Neural progenitor cell (in vitro differentiated cells): Measurements from ENCODE around the gene LRRC75A. TPM values are rescaled to one million over a fixed set of nuclear protein-coding genes. Genes with fewer than 3 reads are reported as not detected.

Experiments
- DNase-seq: peaks from one replicate; pipeline ENCODE4 v3.0.0-alpha.2; 2016; ENCODE audit warnings: low spot score
- H2AFZ ChIP-seq: fragments of 200-600 bp; sonication (generic); replicated peaks from 2 replicates; pipeline ENCODE4 v1.6.1; 2016; ENCODE audit warnings: antibody characterized with exemption
- H3F3A ChIP-seq: fragments of 200-600 bp; sonication (generic); 2 replicates; pipeline ENCODE4 v1.6.1; 2016; ENCODE audit warnings: antibody characterized with exemption, low read depth
- H3K27ac ChIP-seq: fragments of 200-600 bp; sonication (generic); 2 replicates; pipeline ENCODE4 v1.5.1; 2016; ENCODE audit warnings: mild to moderate bottlenecking
- H3K27me3 ChIP-seq: fragments of 200-600 bp; sonication (generic); 2 replicates; pipeline ENCODE4 v1.6.1; 2016; ENCODE audit warnings: mild to moderate bottlenecking, moderate library complexity
- H3K36me3 ChIP-seq: fragments of 200-600 bp; sonication (generic); 2 replicates; pipeline ENCODE4 v1.5.1; 2016
- H3K4me1 ChIP-seq: fragments of 200-600 bp; sonication (generic); 2 replicates; pipeline ENCODE4 v1.6.1; 2016; ENCODE audit warnings: mixed run types
- H3K4me2 ChIP-seq: fragments of 200-600 bp; sonication (generic); 2 replicates; pipeline ENCODE4 v1.6.1; 2016
- H3K4me3 ChIP-seq: fragments of 200-600 bp; sonication (generic); 2 replicates; pipeline ENCODE4 v1.5.1; 2016
- H3K79me2 ChIP-seq: fragments of 200-600 bp; sonication (generic); 2 replicates; pipeline ENCODE4 v1.6.1; 2016; ENCODE audit warnings: low read depth
- H3K9ac ChIP-seq: fragments of 200-600 bp; sonication (generic); 2 replicates; pipeline ENCODE4 v1.6.1; 2016
- H3K9me3 ChIP-seq: fragments of 200-600 bp; sonication (generic); 2 replicates; pipeline ENCODE4 v1.5.1; 2016; ENCODE audit warnings: low read depth
- H4K20me1 ChIP-seq: fragments of 200-600 bp; sonication (generic); 2 replicates; pipeline ENCODE4 v1.6.1; 2016; ENCODE audit warnings: low read depth
- H3K27ac Mint-ChIP-seq: 3 replicates; pipeline ENCODE4 v1.8.0; 2021; ENCODE audit warnings: mixed read lengths
- H3K27me3 Mint-ChIP-seq: 2 replicates; pipeline ENCODE4 v1.8.0; 2022; ENCODE audit warnings: low read depth, mild to moderate bottlenecking, inconsistent platforms, moderate library complexity, mixed read lengths; ENCODE audit not compliant: insufficient read depth
- H3K36me3 Mint-ChIP-seq: 3 replicates; pipeline ENCODE4 v1.8.0; 2021; ENCODE audit warnings: mixed read lengths
- H3K4me1 Mint-ChIP-seq: 3 replicates; pipeline ENCODE4 v1.8.0; 2021; ENCODE audit warnings: mixed read lengths
- H3K4me3 Mint-ChIP-seq: 3 replicates; pipeline ENCODE4 v1.8.0; 2021; ENCODE audit warnings: mild to moderate bottlenecking, moderate library complexity, mixed read lengths
- H3K9me3 Mint-ChIP-seq: 3 replicates; pipeline ENCODE4 v1.8.0; 2020; ENCODE audit warnings: mixed read lengths
- EZH2 ChIP-seq: fragments of 200-600 bp; sonication (generic); IDR thresholded peaks from 2 replicates; pipeline ENCODE4 v1.6.1; 2017; ENCODE audit warnings: antibody characterized with exemption, mild to moderate bottlenecking, moderate library complexity
- EZH2phosphoT487 ChIP-seq: fragments of 200-600 bp; sonication (generic); IDR thresholded peaks from 2 replicates; pipeline ENCODE4 v1.6.1; 2017; ENCODE audit warnings: antibody characterized with exemption
- total RNA-seq: library from RNA; depleted of rRNA; stranded (reverse); fragments of >200 nt; gene quantifications from 2 replicates; pipeline ENCODE4 v1.2.3, GENCODE V29; 2015; ENCODE audit warnings: low replicate concordance
- TF ChIP-seq, protein P1 (sequence below): fragments of 200-600 bp; sonication (generic); IDR thresholded peaks from 2 replicates; pipeline ENCODE4 v1.5.1; 2017; ENCODE audit warnings: antibody characterized with exemption, mild to moderate bottlenecking

The LRRC75A gene
- total RNA-seq, 1 donor from 2014 or later = 4.0 TPM

DNA sequence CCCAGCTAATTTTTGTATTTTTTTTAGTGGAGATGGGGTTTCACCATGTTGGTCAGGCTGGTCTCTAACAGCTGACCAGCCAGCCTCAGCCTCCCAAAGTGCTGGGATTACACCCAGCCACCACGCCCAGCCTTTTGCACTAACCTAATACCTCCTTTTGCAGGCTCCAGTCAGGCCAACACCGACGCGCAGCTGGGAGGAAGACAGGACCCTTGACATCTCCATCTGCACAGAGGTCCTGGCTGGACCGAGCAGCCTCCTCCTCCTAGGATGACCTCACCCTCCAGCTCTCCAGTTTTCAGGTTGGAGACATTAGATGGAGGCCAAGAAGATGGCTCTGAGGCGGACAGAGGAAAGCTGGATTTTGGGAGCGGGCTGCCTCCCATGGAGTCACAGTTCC, 74.6 kb downstream of the LRRC75A start:
- no peaks in the 10 kb centered on the region for H3K36me3 Mint-ChIP-seq
- no peaks in the 10 kb centered on the region for H3K9me3 Mint-ChIP-seq
- Histone ChIP-seq H3K9me3 (no peaks in the 10 kb centered on the region), H4K20me1 (no peaks in the 10 kb centered on the region), H3F3A (no peaks in the 10 kb centered on the region), H3K27ac (no peak overlapping the region), H3K4me1 (peaks cover 5% of the 10 kb centered on the region), H3K9ac (no peak overlapping the region), H3K27me3 (no peaks in the 10 kb centered on the region), H3K4me2 (no peak overlapping the region), H3K4me3 (no peak overlapping the region), H3K36me3 (no peaks in the 10 kb centered on the region), H3K79me2 (no peaks in the 10 kb centered on the region), H2AFZ (no peak overlapping the region)
- H3K27me3 Mint-ChIP-seq = peaks cover 8% of the 10 kb centered on the region
- no peak overlapping the region for H3K27ac Mint-ChIP-seq
- H3K4me3 Mint-ChIP-seq = no peak overlapping the region
- DNase-seq = no peak
- TF ChIP-seq EZH2phosphoT487 = no peak
- TF ChIP-seq EZH2 = no peak
- TF ChIP-seq, protein P1, sequence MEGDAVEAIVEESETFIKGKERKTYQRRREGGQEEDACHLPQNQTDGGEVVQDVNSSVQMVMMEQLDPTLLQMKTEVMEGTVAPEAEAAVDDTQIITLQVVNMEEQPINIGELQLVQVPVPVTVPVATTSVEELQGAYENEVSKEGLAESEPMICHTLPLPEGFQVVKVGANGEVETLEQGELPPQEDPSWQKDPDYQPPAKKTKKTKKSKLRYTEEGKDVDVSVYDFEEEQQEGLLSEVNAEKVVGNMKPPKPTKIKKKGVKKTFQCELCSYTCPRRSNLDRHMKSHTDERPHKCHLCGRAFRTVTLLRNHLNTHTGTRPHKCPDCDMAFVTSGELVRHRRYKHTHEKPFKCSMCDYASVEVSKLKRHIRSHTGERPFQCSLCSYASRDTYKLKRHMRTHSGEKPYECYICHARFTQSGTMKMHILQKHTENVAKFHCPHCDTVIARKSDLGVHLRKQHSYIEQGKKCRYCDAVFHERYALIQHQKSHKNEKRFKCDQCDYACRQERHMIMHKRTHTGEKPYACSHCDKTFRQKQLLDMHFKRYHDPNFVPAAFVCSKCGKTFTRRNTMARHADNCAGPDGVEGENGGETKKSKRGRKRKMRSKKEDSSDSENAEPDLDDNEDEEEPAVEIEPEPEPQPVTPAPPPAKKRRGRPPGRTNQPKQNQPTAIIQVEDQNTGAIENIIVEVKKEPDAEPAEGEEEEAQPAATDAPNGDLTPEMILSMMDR = no peak
- H3K4me1 Mint-ChIP-seq = peaks cover 32% of the 10 kb centered on the region

DNA sequence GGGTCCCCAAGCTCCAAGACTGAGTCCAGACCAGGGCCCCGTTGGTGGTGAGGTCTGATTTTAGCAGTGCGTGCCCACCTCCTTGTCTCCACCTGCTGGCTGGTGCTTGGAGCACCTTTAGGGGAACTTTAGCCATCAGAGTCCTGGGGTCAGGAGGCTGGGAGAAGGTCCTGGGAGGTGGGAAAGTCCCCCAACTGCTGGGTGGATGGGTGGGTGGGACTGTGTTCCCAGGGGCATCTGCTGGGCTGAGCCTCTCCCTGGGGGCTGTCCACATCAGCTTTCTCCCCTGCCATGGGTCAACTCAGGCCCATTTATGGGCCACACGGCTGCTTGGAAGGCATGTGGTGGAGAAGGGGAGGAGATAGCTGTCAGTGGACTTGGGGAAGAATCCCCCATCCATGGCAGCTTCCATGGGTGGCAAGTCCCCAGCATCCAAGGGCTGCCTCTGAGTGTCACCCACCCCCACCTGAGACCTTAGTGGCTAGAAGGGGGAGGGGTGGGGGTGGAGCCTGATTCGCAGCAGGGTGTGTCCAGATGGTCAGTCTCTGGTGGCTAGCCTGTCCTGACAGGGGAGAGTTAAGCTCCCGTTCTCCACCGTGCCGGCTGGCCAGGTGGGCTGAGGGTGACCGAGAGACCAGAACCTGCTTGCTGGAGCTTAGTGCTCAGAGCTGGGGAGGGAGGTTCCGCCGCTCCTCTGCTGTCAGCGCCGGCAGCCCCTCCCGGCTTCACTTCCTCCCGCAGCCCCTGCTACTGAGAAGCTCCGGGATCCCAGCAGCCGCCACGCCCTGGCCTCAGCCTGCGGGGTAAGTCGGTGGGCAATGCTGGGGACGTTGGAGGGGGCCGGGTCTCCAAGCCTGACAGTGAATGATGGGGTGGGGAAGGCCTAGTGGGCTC, 76.7 kb downstream of the LRRC75A start, which contains the start of gene TRPV2:
TSS of gene TRPV2 (plus strand) at position 541 of the 894 bp plus-strand sequence. CDS start 2,098 bp downstream, outside the sequence.
- Histone ChIP-seq H3F3A (no peaks in the 10 kb centered on the region), H3K4me1 (peaks cover 5% of the 10 kb centered on the region), H3K27me3 (no peaks in the 10 kb centered on the region), H3K9ac (no peak within 1 kb of the TSS), H3K79me2 (no peaks in the 10 kb centered on the region), H2AFZ (no peak within 1 kb of the TSS), H3K9me3 (no peaks in the 10 kb centered on the region), H3K27ac (no peak within 1 kb of the TSS), H3K4me3 (no peak within 1 kb of the TSS), H3K4me2 (peak within 1 kb of the TSS; percentile 55), H3K36me3 (no peaks in the 10 kb centered on the region), H4K20me1 (no peaks in the 10 kb centered on the region)
- H3K4me1 Mint-ChIP-seq = peaks cover 31% of the 10 kb centered on the region
- H3K27ac Mint-ChIP-seq = no peak within 1 kb of the TSS
- peak; percentile 45 for DNase-seq
- H3K4me3 Mint-ChIP-seq = no peak within 1 kb of the TSS
- H3K9me3 Mint-ChIP-seq = no peaks in the 10 kb centered on the region
- H3K27me3 Mint-ChIP-seq = peaks cover 8% of the 10 kb centered on the region
- TF ChIP-seq EZH2 = no peak
- TF ChIP-seq, protein P1 = peak; percentile 46
- H3K36me3 Mint-ChIP-seq = no peaks in the 10 kb centered on the region

DNA sequence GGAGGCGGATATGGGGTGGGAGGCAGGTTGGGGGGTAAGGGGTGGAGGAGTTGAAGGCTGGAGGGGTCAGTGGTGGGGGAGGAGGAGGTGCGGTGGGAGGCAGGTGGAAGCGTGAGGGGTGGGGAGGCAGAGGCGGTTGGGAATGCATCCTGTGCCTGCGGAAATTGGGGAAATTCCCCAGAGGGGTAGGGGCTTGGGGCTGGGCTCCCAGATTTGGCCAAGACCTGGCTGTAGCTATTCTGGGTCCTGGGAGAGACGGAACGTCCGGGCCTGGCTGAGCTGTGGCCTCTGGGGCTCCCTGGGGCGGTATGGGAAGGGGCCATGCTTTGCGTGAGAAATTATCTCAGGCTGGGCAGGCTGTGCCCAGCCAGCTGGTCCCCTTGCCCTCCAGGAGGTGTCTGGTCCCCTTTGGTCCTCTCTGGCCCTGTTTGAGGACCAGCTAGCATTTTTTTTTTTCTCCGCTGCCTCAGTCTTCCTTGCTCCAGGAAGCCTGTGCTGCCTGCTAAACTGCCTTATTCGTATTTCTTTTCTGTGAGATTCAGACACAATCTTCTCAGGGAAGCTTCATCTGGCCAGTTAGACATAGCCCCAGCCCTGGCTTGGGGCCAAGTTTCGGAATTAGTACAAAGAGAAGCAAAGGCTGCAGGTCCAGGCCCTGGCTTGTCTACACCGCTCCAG, 83.9 kb downstream of the LRRC75A start:
- peak overlapping the region; percentile 46 for H3K27ac ChIP-seq
- H3K36me3 ChIP-seq = no peaks in the 10 kb centered on the region
- DNase-seq = peak; percentile 58
- H4K20me1 ChIP-seq = no peaks in the 10 kb centered on the region
- H3F3A ChIP-seq = peaks cover 23% of the 10 kb centered on the region
- Mint-ChIP-seq H3K9me3 (no peaks in the 10 kb centered on the region), H3K4me3 (peak overlapping the region; percentile 60), H3K27me3 (peaks cover 7% of the 10 kb centered on the region), H3K4me1 (peaks cover 19% of the 10 kb centered on the region), H3K27ac (peak overlapping the region; percentile 55), H3K36me3 (no peaks in the 10 kb centered on the region)
- H3K9ac ChIP-seq = no peak overlapping the region
- H3K4me1 ChIP-seq = peaks cover 4% of the 10 kb centered on the region
- H2AFZ ChIP-seq = no peak overlapping the region
- TF ChIP-seq, protein P1 = no peak
- TF ChIP-seq EZH2phosphoT487 (no peak), EZH2 (no peak)
- H3K79me2 ChIP-seq = no peaks in the 10 kb centered on the region
- peak overlapping the region; percentile 28 for H3K4me2 ChIP-seq
- H3K9me3 ChIP-seq = no peaks in the 10 kb centered on the region
- H3K27me3 ChIP-seq = no peaks in the 10 kb centered on the region
- H3K4me3 ChIP-seq = no peak overlapping the region
